HG02840 (cell line): ENCODE measurements around the gene ZNF292.
"Not testable (repeated sequence)": the region's sequence is repeated elsewhere in the genome, so short reads cannot be mapped to it uniquely, and the experiment has no call there.

Source experiments
- ATAC-seq: cut with Tn5 transposase; IDR thresholded peaks from one replicate; pipeline ENCODE4 v1.9.1; 2021; ENCODE audit warnings: mild to moderate bottlenecking, moderate library complexity, moderate number of reproducible peaks; ENCODE audit not compliant: unreplicated experiment, low FRiP score

Gene ZNF292

GRCh38 chr6:87259791-87260190 lies 104.4 kb downstream of the ZNF292 start:
- no peak for ATAC-seq

GRCh38 chr6:87261534-87261933 lies 106.2 kb downstream of the ZNF292 start:
- no peak for ATAC-seq

DNA sequence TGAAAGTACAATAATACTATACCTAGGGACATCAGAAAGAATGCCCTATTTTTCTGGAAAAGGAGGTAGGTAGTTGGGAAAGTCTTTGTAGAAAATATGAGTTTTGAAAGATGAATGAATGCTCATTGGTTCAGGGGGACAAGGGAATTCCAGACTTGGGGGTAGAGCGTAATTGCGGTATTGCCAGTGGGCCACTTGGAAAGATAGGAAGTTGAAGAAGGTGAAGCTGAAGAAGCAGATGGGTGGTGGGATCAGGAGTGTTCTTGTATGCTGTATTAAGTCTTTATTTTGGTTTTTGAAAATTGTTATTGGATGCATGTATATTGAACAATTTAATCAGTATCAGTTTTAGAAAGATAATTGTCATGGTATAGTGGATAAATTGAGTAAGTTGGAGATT lies 109.1 kb downstream of the ZNF292 start:
- no peak for ATAC-seq

- no peak for ATAC-seq
Observed at GRCh38 chr6:87274660-87275274, 119.4 kb downstream of the ZNF292 start.

DNA sequence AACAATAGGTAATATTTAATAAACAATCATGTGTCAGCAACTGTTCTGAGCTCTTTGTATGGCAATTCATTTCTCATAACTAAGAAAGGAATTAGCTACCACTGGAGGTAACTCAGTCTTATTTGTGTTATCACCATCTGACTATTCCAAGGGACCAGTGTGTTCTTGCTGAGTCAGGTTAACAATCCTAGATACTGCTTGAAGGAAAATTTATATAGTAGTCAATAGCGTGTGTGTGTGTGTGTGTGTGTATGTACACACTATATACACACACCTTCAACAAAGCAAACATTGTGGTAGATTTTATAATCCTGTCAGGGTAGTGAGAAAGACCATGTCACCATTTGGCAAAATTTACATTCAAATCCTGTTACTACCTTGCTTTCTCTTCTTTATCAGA lies 121.3 kb downstream of the ZNF292 start:
- no peak for ATAC-seq

DNA sequence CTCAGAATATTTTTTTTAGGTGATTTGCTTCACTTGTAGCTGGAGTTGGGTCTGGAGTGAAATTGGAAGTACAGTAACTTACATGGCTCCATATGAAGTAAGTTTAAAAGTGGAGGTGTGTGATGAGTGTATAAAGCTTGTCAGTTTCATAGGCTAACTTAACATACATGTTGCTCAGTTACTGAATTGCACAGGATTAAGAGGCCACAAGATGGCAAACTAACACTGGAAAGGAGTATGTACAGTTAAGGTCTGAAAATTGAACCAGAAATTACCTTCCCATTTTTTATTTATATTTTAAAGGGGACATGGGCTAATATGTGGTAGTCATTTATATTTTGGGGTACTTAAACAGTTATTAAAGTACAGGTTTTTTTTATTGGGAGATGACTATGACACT lies 121.8 kb downstream of the ZNF292 start:
- ATAC-seq, result no peak

DNA sequence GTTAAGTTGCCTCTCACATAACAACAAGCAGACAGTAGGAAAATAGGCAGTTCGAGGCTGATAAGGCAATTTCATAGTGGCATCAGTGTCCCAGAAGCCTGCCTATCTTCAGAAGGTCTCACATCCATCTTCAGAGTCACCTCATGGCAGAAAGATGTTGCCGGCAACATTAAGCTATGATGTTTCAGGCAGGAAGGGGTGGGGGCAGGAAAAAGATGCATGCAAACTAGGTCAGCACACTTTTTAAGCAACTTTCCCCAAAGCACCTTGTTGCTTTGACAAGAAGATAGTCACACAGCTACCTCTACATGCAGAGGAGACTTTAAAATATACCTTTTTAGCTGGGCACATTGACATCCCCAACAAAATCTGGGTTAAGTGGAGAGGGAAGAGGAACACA lies 123.8 kb downstream of the ZNF292 start:
- ATAC-seq, result no peak

GRCh38 chr6:87281426-87281825 lies 126.1 kb downstream of the ZNF292 start:
- no peak for ATAC-seq

DNA sequence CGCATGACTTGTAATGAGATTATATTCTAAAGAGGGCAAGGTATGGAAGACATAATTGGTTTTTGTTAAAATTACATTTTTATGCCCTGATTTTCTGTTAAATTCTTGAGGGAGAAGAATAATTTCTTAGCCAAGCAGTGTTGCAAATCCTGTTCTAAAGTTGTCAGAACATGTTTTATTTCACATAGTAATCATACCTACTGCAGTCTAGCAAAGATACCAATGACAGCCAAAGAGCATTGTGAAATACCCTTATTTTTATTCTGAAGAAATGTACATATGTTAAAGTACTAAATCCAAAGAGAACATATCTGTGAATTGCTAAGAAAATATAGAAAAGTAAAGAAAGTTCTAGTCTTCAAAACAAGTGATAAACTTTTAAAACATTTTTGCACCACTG lies 127.4 kb downstream of the ZNF292 start:
- ATAC-seq, result no peak

- ATAC-seq, result no peak
Observed at GRCh38 chr6:87283461-87283860, 128.1 kb downstream of the ZNF292 start.

DNA sequence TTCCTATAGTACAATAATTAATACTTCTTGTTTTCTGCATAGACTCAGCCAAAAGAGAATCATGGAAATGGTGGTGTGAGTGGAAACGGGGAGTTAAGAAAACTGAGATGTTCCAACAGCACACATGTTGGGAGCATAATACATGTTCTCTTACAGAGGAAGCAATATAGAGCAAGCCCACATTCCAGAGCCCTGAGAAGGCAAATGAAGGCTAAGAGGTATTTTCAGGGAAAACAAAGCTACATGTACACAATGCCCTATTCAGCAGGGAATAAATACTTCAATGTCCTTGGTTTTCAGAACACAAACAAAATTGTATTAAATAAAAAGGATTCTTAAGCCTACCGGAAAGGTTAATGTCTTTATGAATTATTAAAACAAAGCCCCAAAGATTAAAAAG lies 131.9 kb downstream of the ZNF292 start:
- no peak for ATAC-seq

- no peak for ATAC-seq
Observed at GRCh38 chr6:87289571-87289970, 134.2 kb downstream of the ZNF292 start.

GRCh38 chr6:87291883-87292282 lies 136.5 kb downstream of the ZNF292 start:
- ATAC-seq, result no peak

DNA sequence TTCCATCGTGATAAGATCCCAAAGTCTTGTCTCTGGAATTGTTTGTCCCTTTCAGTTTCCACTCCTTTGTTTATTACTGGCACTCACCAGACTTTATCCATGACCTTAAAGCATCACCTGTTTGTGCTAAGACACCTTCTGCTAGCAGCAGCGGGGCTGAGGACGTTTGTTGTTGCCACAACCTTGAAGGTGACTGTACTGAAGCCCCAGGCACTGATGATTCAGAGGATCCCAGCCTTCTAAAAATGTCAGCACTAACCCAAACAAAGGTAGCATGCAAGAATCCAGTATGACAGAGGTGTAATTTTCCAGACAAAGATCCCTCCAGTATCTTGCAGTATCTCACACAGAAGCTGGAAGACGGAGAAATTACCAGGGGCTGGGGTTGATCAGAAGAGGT lies 138.2 kb downstream of the ZNF292 start:
- no peak for ATAC-seq

- no peak for ATAC-seq
Observed at GRCh38 chr6:87297119-87297518, 141.8 kb downstream of the ZNF292 start.

DNA sequence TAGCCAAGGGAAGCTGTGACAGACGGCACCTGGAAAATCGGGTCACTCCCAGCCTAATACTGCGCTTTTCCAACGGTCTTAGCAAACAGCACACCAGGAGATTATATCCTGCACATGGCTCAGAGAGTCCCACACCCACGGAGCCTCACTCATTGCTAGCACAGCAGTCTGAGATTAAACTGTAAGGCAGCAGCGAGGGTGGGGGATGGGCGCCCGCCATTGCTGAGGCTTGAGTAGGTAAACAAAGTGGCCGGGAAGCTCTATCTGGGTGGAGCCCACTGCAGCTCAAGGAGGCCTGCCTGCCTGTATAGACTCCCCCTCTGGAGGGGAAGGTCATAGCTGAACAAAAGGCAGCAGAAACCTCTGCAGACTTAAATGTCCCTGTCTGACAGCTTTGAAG lies 145.9 kb downstream of the ZNF292 start:
- ATAC-seq, result not testable (repeated sequence)

DNA sequence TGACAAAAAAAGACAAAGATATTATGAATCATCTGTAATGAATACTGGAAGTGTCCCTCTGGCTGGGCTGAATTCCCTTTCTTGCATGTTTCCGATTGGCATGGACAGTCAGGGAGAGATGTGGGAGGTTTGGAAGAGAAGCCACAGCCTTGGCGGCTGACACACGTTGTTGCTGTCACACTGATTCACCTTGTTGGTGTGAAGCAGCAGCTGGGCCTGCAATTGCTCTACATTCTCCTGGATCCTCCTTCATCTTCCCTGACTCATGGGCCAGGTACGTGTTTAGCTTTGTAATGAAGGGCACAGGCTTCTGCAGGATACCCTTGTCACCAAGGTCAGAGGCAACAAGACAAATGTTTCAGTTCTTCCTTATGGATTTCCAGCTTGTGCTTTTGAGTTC lies 153.6 kb downstream of the ZNF292 start:
- ATAC-seq, result no peak

- ATAC-seq, result no peak
Observed at GRCh38 chr6:87312860-87313259, 157.5 kb downstream of the ZNF292 start.
